HG02870 (cell line): ENCODE results near the gene RNF123.

Experiments used
- ATAC-seq: cut with Tn5 transposase; IDR thresholded peaks from one replicate; pipeline ENCODE4 v1.9.1; 2021; ENCODE audit warnings: mild to moderate bottlenecking, moderate library complexity; ENCODE audit not compliant: unreplicated experiment

The RNF123 gene

DNA sequence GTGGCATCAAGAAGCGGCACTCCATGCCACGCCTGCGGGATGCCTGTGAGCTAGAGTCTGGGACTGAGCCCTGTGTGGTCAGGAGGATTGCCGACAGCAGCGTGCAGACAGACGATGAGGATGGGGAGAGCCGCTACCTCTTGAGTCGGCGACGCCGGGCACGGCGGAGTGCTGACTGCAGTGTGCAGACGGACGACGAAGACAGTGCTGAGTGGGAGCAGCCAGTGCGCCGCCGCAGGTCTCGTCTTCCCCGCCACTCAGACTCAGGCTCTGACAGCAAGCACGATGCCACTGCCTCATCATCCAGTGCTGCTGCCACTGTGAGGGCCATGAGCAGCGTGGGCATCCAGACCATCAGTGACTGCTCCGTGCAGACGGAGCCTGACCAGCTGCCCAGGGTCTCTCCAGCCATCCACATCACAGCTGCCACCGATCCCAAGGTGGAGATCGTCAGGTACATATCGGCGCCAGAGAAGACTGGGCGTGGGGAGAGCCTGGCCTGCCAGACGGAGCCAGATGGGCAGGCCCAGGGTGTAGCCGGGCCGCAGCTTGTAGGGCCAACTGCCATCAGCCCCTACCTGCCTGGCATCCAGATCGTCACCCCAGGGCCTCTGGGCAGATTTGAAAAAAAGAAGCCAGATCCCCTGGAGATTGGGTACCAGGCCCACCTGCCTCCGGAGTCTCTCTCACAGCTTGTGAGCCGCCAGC lies 32.0 kb upstream of the RNF123 start:
- ATAC-seq: no peak

DNA sequence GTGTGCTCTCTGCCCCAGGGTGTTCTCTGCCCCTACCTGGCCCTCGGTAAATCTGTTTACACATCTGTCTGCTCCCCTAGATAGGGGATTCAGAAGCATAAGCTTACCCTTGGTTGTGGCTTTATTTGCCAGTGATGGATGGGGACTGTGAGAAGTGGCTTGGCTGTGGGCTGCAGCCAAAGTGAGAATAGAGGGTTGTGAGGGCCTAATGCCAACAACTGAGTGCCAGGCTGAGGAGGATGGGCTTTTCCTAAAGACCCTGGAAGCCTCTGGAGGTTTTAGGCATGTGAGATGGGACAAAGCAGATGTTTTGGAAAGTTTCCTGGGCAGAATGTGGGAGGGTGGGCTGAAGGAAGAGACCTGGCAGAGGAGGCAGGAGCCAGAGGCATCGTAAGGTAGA lies 30.6 kb upstream of the RNF123 start:
- no peak for ATAC-seq

DNA sequence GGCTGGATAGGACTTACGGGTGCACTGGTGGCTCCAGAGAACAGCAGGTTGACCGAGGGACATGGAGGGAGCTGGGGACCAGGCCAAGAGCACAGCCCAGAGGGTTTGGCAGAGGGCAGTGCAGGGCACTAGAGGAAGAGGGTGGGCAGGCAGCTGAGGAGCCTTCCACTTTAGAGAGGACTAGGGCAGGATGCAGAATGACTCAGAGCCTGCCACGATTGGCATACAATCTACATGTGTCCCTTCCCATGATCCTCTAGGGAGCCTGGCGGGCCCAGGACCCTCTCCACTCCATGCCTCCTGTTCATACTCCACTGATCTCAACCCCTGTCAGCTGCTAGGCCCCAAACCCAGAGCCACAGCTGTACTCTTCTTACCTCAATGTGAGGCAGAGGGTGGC lies 29.6 kb upstream of the RNF123 start:
- no peak for ATAC-seq

DNA sequence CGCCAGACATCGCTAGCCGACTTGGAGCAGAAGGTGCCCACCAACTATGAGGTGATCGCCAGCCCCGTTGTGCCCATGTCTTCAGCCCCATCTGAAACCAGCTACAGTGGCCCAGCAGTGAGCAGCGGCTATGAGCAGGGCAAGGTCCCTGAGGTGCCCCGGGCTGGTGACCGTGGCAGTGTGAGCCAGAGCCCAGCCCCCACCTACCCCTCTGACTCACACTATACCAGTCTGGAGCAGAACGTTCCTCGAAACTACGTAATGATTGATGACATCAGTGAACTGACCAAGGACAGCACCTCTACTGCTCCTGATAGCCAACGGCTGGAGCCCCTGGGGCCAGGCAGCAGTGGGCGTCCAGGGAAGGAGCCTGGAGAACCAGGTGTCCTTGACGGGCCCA lies 28.1 kb upstream of the RNF123 start:
- no peak for ATAC-seq

DNA sequence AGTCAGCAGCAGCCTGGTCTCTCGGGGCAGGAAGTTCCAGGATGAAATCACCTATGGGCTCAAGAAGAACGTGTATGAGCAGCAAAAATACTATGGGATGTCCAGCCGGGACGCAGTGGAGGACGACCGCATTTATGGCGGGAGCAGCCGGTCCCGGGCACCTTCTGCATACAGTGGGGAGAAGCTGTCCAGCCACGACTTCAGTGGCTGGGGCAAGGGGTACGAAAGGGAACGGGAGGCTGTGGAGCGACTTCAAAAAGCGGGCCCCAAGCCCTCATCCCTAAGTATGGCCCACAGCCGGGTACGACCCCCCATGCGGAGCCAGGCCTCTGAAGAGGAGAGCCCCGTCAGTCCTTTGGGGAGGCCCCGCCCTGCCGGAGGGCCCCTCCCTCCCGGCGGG lies 27.3 kb upstream of the RNF123 start:
- no peak for ATAC-seq

DNA sequence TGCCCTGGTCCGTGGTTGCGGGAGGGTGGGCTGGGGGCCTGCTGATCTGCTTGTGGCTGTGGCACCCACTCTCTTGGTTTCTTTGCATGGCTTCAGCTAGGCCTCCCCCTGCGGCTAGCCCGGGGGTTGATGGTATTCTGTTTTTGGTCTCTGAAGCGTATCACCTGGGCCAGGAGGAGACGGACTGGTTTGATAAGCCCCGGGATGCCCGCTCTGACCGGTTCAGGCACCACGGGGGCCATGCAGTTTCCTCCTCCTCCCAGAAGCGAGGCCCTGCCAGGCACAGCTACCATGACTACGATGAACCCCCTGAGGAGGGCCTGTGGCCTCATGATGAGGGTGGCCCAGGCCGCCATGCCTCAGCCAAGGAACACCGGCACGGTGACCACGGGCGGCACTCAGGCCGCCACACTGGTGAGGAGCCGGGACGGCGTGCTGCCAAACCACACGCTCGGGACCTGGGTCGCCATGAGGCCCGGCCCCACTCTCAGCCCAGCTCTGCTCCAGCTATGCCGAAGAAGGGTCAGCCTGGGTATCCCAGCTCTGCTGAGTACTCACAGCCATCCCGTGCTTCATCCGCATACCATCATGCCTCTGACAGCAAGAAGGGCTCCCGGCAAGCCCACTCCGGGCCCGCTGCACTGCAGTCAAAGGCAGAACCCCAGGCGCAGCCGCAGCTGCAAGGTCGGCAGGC lies 26.5 kb upstream of the RNF123 start:
- no peak for ATAC-seq

DNA sequence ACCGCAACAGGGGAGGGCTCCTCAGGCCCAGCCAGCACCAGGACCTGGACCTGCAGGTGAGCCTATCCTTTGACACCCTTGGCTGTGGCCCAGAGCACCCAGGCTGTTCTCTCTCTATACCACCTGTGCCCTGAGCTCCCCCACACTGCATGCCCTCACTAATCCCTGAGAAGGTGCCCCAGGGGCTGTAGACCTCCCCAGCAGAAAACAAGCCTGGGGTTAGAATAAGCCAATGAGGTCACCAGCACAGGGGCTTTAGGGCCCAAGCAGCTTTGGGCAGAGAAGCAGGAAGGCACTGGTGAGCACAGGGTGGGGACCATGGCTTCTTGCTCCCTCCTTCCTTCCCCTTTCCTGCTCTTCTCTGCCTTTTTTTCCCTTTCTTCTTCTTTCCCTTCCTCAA lies 25.5 kb upstream of the RNF123 start:
- no peak for ATAC-seq

DNA sequence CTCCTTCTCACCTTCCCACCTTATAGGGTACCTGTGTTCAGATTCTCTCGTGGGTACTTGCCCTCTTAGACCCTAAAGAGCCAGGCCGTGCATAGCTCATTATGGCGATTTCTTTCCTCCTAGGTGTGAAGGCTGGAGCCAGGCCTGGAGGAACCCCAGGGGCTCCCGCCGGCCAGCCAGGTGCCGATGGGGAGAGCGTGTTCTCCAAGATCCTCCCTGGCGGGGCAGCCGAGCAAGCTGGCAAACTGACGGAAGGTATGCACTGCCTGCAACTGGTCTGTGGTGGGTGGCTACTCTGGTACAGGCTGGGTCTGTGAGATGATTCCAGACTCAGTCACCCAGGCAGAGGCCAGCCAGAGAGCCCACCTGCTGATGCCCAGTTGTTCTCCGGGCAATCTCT lies 25.1 kb upstream of the RNF123 start:
- no peak for ATAC-seq

DNA sequence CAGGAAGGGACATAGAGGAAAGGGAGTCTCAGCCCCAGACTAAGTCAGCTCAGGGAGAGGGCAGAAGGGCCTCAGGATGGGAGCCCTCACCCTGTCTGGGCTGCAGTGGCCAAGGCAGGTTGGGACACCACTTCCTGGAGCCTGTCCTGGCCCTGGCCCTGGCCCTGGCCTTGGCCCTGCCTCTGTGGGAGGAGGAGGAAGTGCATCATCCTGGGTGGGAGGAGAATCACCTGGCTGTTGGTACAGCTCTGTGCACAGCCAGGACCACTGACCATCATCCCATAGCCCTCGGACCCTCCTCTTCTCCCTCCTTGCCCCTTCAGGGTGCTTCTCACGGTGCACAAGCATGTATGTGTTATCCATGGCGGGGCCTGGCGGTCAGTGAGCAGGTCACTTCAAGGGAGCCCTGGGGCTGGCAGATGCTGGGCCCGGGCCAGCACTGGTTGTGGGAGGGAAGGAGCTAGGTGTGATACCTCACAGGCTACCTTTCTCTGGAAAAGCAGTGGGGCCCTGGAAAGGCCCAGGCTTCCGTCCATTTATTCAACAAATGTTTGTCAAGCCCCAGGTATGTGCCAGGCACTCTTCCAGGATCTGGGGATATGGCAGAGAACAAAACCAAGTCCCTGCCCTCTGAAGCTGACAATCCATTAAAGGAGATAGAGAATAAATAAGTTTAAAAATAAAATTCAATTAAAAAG lies 23.4 kb upstream of the RNF123 start:
- ATAC-seq: no peak

DNA sequence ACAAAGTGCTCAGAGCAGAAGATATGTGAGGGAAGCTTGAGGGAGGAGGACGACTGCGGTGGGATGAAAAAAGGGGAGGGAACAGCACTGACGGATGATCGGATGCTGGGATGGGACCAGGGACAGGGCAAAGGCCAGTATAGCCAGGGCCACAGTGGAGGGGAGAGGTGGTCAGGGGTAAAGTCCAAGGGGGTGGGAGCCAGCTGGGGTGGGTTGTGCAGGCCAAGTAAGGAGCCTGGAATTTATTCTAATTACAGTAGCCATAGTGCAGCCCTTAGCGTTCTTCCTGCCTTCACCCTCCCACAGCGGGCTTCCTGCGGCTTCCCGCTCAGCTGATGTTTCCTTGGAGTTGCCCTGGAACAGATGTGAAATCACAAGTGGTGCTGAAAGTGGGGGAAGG lies 22.8 kb upstream of the RNF123 start:
- no peak for ATAC-seq

DNA sequence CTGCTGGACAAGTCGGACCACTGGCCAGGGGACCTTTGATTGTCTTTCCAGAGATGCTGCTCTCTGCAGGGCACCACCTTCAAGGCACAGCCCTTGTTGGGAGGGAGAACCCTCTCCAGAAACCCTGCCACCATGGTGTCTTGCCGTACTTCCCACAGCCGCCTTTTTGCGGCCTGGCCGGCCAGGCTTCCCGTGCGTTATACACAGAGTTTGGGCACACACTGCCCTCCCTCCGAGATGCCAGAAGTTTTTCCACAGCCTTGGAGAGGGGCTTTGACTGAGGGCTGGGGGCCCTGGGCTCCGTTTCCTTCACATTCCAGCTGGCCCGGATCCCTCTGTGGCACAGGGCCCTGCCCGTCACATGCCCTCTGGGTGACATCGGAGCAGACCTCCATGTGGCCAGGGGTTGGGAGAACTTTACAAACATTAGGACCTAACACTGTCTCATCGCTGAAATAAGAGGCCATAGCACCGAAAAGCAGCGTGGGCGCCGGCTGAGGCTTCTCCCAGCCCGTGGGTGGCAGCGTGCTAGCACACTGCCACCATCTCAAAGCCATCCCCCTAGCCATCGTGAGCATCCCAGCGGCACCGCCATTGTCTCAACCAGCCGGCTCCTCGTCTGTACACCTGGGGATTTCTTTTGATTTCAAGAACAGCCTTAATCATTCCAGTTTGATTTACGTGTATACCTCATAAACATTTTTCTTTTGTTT lies 21.5 kb upstream of the RNF123 start:
- no peak for ATAC-seq

DNA sequence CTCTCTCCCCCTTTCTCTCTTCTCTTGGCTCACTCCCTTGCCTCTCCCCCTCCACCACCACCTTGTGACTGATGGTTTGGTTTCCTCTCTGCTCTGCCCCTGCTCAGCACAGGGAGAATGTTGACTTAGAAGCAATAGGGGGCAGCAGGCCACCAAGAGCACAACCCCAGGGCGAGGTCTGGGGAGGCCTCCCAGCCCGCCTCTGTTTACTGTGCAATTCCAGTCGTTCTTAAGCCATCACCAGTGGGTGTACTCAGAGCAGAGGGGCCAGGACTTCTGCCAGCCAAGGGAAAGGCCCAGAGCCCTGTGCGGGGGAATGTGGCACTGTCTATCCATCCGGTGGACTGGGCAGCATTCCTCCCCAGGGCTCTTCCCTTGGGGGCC lies 21.0 kb upstream of the RNF123 start:
- ATAC-seq: no peak

DNA sequence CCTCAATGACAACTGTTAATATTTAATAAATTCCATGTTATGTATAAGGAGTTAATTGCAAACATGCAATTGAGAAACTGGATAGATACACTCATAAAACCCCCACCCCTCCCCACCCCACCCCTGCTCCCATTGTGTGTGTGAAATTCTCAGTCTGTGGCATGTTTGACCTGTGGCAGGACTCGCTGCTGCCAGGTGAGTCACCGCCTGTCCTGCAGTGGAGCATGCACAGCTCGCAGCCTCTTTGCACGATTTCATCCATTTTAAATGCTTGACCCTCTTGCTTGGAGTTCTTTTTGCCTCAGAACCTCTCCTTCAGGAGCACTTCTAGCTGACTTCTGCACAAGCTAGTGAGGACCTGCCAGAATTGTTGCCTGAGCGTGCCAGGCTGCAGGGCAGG lies 20.5 kb upstream of the RNF123 start:
- ATAC-seq: no peak

DNA sequence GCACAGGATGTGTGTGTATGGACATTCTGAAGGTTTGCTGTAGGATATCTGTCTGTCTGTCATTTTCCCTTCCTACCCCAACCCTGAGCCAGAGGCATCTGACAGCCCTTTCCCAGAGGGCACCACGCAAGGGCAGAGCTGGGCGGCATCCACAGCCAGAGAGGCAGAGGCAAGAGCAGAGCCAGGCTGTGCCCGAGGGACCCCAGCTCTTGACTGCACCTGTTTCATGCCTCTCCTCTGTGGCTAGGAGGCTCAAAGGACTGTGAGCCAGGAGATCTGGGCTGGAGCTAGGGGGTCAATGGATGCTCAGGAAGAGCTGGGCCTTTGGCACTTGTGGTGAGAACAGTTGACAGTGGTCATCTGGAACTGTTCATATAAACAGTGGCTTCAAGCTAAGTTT lies 20.0 kb upstream of the RNF123 start:
- ATAC-seq: no peak

DNA sequence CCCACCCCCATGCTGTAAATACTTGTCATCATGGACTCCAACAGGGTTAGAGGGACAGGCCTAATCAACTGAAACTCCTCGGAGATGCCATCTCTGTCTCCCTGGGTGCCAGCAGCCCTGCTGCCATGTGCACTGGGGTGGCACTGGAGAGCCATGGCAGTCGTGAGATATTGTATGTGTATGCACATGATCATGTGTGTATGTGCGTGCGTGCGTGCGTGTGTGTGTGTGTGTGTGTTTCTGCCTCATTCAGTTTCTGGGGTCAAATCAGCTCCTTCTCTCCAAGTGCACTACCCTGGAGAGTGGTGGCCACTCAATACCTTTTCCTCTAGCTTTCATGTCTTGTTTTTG lies 18.4 kb upstream of the RNF123 start:
- no peak for ATAC-seq

DNA sequence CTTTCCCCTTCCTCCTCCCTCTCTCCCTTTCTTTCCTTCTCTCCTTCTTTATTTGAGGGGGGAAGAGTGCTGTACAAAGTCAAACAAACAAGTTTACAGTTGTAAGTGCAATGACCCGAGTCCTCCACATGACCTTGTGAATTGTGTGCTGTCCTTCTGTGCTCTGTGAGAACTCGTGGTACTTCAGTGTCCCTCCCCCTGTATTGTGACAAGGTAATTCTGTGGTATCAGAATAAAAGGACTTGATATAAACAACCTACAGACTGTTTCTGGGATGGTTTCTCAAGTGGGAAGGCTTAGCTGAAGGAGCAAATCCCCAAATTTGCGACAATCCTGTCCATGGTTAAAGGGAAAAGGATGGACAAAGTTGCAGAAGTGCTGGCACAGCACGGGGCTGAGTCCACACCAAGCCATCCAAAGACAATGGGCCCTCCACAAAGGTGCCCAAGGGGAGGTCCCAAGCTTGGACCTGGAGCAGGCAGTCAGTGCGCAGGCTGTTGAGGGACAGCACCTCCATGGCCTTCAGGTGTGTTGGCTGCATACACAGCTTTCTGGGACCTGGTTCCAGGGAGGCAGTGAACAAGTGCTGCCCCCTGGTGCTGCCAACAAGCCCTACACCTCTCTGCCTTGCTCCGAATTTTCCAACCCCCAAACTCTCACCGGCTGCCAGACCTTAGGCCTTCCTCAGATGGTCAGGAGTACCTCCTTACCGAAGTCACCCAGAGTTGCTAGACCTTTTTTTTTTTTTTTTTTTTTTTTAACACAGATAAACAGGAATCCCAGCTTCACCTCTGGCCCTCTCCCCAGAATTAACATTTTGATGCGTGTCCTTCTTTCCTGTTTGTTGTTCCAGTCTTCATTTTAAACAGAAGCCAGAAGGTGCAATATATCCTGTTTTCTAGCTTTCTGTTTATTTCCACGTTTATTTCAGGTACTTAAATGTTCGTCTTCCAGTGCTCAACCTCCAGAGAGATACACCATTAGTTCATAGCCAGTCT lies 17.8 kb upstream of the RNF123 start:
- no peak for ATAC-seq

DNA sequence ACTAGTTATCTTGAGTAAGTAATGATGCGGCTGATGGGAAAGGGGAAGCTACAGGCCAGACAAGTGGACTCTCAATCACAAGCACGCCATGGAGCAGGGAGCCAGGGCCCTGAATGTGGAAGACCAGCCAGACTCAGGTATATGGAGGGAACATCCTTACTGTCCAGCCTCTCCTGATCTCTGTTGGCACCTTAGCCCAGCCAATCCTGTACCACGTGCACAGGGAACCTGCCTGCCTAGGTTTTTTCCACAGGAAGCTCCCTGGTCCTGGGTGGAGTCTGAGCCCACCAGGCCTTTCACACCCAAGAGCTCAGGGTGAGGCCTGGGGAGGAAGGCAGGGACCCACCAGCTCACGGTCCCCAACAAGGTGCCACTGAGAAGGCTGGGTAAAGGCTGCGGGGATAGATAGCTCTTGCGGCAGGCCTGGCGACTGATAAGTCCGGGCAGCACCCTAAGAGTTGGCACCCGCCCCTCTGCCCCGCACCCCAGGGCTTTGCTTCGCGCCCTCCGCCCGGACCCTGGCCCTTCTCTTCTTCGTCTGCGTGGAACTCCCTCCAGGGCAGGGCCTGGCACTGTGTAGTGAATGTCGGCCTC lies 16.1 kb upstream of the RNF123 start:
- ATAC-seq: no peak

DNA sequence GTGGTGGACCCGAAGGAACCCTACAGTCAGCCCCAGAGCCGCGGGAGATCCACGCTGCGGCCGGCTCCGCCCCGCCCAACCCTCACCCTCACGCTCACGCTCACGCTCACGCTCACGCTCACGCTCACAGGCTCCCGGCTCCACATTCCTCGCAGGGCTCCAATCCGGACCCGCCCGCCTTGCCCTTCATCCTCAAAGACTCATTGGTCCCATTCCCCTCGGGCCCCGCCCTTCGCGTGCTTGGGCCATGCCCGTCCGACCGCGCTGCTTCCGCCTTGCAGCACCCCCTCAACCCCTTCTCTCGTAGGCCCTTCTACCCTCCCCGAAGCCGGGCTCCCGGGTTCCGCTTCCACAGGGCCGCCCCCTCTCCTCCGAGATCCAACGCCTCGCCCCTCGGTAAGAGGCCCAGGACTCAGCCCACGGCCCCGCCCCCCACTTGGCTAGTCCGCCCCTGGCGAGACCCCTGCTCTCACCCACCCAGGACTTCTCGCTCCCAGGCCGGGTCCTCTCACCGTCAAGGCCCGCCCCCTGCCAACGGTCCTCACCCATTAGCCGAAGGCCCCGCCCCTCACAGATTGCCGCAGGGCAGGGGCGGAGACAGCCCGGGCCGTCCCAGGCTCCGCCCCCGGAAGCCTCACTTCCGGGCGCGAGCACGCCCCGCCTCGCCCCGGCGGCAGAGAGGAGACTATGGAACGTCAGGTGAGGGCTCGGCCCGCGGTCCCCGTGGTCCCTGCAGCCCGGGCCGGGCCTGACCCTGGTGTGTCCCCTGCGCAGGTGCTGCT lies 15.5 kb upstream of the RNF123 start, which contains the start of gene APEH:
TSS of gene APEH (plus strand) at position 637 of the 782 bp plus-strand sequence. CDS start at position 688, 51 bp downstream.
- ATAC-seq: peak; percentile 73

DNA sequence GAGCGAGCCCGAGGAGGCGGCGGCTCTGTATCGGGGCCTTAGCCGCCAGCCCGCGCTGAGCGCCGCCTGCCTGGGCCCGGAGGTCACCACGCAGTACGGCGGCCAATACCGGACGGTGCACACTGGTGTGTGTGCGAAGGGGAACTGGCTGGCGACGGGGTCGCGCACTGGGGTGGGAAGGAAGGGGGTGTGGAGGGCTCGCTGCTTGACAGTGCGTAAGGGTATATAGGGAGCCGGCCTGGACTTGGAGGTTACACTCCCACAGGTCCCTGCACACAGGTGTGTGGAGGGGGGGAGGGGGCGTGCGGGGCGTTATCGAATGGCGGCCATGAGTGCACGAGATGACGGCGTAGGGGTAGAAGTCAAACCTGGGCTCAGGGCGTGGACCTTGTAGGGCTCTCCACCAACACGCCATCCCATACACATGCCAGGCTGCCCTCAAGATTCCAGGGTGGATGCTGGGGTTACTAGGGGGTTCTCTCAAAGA lies 14.8 kb upstream of the RNF123 start:
- peak; percentile 17 for ATAC-seq
